Measurements from ENCODE around the gene C22orf15. TPM values are rescaled to one million over a fixed set of nuclear protein-coding genes. Genes with fewer than 3 reads are reported as not detected.

Gene C22orf15
- total RNA-seq, 8 experiments from 2014 or later: 0.15 to 5.1 (median 1.6) TPM

DNA sequence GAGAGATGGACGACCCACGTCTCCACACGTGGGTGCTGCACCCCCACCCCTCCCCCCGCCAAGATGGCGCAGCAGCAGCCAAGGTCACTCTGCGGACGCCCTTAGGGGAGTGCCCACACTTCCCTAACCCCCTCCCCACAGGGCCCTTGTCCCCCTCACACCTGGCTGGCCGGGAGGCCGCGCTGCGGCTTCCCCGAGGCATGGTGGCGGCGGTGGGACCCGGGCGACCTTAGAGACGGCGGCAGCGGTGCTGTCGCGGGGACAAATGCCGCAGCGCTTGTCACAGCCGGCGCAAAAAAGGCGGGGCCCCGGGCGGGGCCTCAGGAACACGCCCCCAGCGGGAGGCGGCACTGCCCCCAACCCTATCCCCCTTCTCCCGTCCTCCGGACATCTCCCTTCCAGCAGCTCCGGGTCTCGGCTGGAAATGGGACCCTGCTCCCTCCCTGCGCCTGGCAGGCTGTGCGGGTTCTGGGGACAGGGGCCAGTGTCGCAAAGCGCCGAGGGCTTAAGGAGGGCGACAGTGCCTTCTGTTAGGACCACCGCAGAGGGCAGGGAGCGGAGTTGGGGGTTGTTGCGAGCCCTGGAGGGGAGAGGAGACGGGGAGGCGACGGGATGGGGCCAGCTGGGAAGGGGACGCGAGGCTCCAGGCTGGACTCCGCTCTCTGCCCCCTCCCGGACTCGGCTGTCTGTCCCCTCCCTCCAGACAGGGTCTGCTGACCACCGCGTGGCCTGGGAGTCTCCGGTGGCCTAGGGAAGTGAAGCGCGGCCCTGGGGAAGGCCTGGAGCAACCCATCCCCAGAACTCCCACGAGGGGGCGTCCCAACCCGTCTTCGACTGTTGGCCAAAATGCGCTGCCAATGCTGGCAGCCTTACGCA, 5.1 kb downstream of the C22orf15 start, which contains the start of gene CHCHD10:
TSS of gene CHCHD10 (minus strand) at position 300 of the 876 bp plus-strand sequence. CDS start at position 202, 98 bp downstream.
- Histone ChIP-seq H3K27ac (peak within 1 kb of the TSS; percentile 75 to 86), H3K4me3 (peak within 1 kb of the TSS; percentile 49 to 82 (median 59)), H3K4me1 (replicated peaks in 1 of 2) (peaks cover 38 to 62% of the 10 kb centered on the region in 2 donors)
- in situ Hi-C loops (cut with MboI; ENCODE audit: low pct_unique_long_range_greater_than_20kb in 2 of 9, low sequenced_read_pairs in 9 of 9, unreplicated experiment in 9 of 9): no loop called here
- peak; percentile 59 to 88 (median 82) for ATAC-seq (replicated peaks in 6 of 8)
- 7% methylated on average over 3 of the region's 63 CpGs; no CpG with 5 or more reads in 9 of the 10 experiments for WGBS, 10 experiments

DNA sequence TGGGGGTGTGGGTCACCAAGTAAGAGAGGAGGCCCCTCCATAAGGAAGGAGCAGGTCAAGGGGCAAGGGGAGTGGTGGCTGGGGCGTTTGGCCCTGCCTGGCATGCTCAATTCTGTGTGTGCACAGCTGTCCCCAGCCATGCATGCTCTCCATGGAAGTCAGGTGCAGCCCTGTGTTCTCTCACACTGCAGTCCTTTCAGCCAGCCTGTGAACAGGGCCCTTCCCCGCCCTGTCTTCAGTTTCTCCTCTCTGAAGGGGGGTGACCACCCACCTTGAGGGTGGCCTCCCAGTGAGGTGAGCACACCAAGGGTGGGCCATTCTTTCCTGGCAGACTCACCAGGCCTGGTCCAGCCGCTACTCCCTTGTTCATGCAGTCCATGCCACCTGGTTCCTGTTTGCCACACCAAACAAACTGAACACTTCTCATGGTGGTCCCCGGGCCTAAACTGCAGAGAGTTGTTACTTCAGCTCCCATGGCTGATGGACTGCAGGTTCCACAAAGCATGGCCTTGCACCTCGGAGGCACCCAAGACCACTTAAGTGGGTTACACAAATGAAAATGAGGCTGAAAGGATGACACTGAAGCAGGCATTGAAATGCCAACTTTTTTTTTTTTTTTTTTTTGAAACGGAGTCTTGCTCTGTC, 6.7 kb downstream of the C22orf15 start:
- no peak for ATAC-seq (replicated peaks in 6 of 8)
- Histone ChIP-seq H3K4me1 (replicated peaks in 1 of 2) (peaks cover 30 to 54% of the 10 kb centered on the region in 2 donors), H3K27ac (peak overlapping the region in 1 of 2 donors; percentile 86), H3K4me3 (no peak overlapping the region)
- WGBS, 10 experiments: 20 to 100% (median 60%) methylated on average over 1 to 3 of the region's 6 CpGs; no CpG with 5 or more reads in 1 of the 10 experiments
- in situ Hi-C loops (cut with MboI; ENCODE audit: low pct_unique_long_range_greater_than_20kb in 2 of 9, low sequenced_read_pairs in 9 of 9, unreplicated experiment in 9 of 9): no loop called here

DNA sequence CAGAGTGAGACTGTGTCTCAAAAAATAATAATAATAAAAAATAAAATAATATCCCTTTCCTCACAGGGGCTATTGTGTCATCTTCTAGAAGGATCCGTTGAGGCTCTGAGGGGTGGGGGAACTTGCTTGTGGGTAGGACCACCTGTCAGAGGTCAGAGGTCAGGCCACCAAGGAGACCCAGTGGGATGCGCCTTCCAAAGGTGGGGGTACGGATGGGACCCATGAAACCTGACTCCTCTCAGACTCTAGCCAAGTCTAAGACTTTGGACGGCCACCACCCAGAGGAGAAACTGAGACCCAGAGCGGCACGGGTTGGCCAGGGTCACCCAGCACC, 9.5 kb downstream of the C22orf15 start:
- Histone ChIP-seq H3K4me3 (peak overlapping the region; percentile 17 to 31 (median 28)), H3K27ac (no peak overlapping the region), H3K4me1 (replicated peaks in 1 of 2) (peaks cover 13 to 31% of the 10 kb centered on the region in 2 donors)
- 20 to 51% (median 29%) methylated on average over 1 to 5 of the region's 6 CpGs; no CpG with 5 or more reads in 3 of the 10 experiments for WGBS, 10 experiments
- ATAC-seq (replicated peaks in 6 of 8): no peak
- in situ Hi-C loops (cut with MboI; ENCODE audit: low pct_unique_long_range_greater_than_20kb in 2 of 9, low sequenced_read_pairs in 9 of 9, unreplicated experiment in 9 of 9): no loop called here

DNA sequence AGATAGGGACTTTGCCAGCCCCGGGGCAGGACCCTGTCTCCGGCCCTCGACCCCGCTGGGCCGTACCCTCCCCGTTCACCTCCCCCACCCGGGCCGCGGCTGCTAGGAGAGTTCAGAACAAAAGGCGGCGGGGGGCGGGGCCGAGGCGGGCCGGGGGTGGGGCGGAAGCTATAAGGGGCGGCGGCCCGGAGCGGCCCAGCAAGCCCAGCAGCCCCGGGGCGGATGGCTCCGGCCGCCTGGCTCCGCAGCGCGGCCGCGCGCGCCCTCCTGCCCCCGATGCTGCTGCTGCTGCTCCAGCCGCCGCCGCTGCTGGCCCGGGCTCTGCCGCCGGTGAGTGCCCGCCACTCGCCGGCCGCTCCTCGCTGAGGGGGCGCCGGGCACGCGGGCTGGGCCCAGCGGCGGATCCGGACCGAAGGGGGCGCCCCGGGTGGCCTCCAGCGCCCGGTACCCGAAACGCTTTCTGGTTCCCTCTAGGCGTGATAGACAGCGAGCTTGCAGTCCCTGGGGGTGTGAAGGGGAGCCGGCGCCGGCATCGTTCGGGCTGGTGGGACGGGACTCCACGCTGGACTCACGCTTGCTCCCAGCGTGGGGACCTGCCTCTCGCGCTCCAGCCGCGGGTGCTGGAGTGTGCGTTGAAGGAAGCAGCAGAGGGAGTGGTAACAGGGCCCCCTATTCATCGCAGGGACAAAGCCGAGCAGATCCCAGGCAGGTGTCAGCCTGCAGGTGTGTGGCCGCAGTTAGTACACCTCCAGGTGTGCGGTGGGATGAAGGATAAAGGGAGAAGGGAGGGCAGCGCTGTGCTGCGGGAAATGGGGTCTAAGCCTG, 10.1 kb downstream of the C22orf15 start, which contains the start of gene MMP11:
TSS of gene MMP11 (plus strand) at position 201 of the 825 bp plus-strand sequence. CDS start at position 223, 22 bp downstream.
- Histone ChIP-seq H3K4me3 (peak within 1 kb of the TSS; percentile 17 to 31 (median 28)), H3K27ac (no peak within 1 kb of the TSS), H3K4me1 (replicated peaks in 1 of 2) (peaks cover 13 to 31% of the 10 kb centered on the region in 2 donors)
- 6 to 31% (median 19%) methylated on average over 2 to 19 of the region's 79 CpGs; no CpG with 5 or more reads in 5 of the 10 experiments for WGBS, 10 experiments
- in situ Hi-C loops (cut with MboI; ENCODE audit: low pct_unique_long_range_greater_than_20kb in 2 of 9, low sequenced_read_pairs in 9 of 9, unreplicated experiment in 9 of 9): no loop called here
- ATAC-seq (replicated peaks in 6 of 8): peak in 7 of 8 experiments; percentile 1 to 49 (median 13)

DNA sequence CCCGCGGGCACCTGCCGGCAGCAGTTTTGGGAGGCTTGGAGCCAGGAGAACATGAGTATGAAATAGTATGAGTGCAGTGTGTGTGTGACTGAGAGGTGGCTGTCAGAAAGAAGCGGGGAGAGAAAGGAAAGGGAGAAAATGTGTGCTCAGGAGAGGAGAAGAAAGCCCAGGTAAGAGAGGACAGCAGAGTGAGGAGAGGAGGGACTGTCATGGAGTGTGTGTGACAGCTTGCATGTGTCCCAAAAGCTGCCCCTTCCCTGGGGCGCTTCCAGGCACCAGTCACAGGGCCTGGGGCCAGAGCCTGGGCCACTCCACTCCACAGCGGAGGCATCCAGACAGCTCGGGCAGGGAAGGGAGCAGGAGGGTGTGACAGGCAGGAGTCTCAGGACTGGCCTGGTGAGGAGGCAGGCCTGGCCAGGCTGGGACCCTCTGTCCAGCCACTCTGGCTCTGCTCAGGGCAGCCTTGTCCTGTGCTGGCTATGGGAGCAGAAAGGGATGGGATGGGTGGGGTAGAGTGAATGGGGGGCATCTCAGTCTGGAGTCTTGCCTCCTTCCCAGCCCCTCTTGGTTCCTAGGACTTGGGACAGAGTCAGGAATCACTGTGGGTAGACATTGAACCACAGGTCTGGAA, 10.8 kb downstream of the C22orf15 start:
- Histone ChIP-seq H3K4me3 (peak overlapping the region in 2 of 5 donors; percentile 28 to 31), H3K4me1 (replicated peaks in 1 of 2) (peaks cover 11 to 29% of the 10 kb centered on the region in 2 donors), H3K27ac (no peak overlapping the region)
- 20 to 88% (median 72%) methylated on average over 1 to 7 of the region's 7 CpGs; no CpG with 5 or more reads in 2 of the 10 experiments for WGBS, 10 experiments
- in situ Hi-C loops (cut with MboI; ENCODE audit: low pct_unique_long_range_greater_than_20kb in 2 of 9, low sequenced_read_pairs in 9 of 9, unreplicated experiment in 9 of 9): no loop called here
- ATAC-seq (replicated peaks in 6 of 8): peak in 5 of 8 experiments; percentile 3 to 26 (median 23)

DNA sequence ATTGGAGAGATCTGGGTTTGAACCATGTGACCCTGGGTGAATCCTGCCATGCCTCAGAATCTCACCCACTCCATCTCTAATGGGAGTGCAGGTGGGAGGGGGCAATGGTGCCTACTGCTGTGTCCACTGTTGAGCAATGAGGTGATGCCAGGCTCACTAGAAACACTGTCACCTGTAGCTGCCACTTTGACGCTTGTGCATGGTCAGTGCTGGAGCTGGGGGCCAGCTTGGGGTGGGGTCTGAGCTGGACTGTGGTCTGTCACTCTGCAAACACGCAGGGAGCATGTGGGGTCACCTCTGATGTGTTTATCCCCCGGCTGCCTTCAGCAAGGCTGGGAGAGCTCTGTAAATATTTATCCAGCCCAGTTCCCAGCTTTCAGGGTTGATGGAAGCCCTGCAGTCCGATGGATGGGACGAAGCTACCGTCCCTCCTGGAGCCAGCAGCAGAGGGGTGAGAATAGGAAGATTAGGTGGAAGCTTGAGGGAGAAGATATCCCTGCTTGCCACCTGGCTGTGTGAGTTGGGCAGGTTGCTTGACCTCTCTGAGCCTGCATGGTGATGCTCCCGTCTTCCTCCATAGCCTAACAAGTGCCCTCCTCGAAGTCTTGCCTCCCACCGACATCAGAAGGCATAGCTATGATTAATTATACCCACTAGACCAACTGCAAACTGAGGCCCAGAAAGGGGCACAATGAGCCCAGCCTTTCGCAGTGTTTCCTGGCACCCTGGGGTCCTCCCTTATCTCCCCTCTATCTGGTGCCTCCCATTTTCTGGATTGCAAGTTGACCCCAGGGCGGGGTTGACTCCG, 11.5 kb downstream of the C22orf15 start:
- ATAC-seq (replicated peaks in 6 of 8): peak in 2 of 8 experiments; percentile 17 to 49
- no peak overlapping the region for H3K27ac ChIP-seq
- peaks cover 5 to 22% of the 10 kb centered on the region in 2 donors for H3K4me1 ChIP-seq (replicated peaks in 1 of 2)
- H3K4me3 ChIP-seq: no peak overlapping the region
- WGBS, 10 experiments: 40 to 88% (median 73%) methylated on average over 1 to 9 of the region's 12 CpGs; no CpG with 5 or more reads in 2 of the 10 experiments
- in situ Hi-C loops (cut with MboI; ENCODE audit: low pct_unique_long_range_greater_than_20kb in 2 of 9, low sequenced_read_pairs in 9 of 9, unreplicated experiment in 9 of 9): no loop called here

DNA sequence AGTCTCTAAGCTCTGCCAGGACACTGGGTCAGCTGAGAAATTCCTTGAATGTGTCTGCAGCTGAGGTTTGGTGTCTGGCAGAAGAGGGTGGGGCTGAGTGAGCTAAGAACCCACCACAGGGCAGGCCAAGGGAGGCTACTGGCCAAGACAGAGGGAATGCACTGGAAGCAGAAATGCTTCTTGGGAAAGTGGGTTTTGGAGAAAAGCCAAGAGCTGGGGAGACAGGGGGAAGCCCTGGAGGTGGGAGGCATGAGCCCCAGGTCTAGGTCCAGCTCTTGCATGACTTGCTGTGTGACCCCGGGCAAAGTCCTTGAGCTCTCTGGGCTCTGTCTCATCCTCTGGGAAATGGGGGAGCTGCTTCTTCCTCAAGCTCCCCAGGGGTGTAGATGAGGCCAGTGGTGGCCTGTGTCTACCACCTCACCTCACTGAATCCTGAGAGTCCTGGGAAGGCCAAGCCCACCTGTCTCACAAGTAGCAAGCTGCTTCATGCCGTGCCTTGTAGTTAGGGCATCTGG, 12.2 kb downstream of the C22orf15 start:
- in situ Hi-C loops (cut with MboI; ENCODE audit: low pct_unique_long_range_greater_than_20kb in 2 of 9, low sequenced_read_pairs in 9 of 9, unreplicated experiment in 9 of 9): no loop called here
- no peak overlapping the region for H3K4me3 ChIP-seq
- peaks cover 5 to 18% of the 10 kb centered on the region in 2 donors for H3K4me1 ChIP-seq (replicated peaks in 1 of 2)
- no peak overlapping the region for H3K27ac ChIP-seq
- 40 to 100% (median 67%) methylated on average over 1 to 2 of the region's 2 CpGs; no CpG with 5 or more reads in 5 of the 10 experiments for WGBS, 10 experiments
- ATAC-seq (replicated peaks in 6 of 8): peak in 4 of 8 experiments; percentile 5 to 57 (median 46)

DNA sequence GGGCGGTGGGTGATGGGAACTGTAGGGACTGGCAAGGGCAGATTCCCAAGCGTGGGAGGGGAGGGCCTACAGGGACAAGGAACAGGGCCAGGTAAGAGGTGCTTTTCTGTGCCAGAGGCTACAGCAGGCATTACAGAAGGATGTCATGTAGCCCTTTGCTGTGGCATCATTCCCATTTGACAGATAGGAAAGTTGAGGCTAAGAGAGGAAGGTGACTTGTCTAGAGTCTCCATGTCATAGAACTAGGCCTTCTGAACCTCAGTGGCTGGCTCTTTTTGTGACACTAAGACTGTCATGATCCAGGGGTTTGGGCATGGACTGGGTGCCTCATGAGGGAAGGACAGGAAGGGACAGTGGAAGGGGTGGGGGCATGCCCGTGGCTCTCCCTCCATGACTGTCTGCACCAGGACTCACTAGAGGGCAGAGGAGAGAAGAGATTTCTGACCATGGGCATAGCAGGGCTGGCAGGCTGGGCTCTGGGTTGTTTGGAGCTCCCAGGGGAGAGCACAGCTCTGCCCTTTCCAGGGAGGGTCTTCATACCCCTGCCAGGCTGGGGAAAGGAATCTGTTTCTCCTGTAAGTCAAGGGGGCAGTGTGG, 13.1 kb downstream of the C22orf15 start:
- in situ Hi-C loops (cut with MboI; ENCODE audit: low pct_unique_long_range_greater_than_20kb in 2 of 9, low sequenced_read_pairs in 9 of 9, unreplicated experiment in 9 of 9): no loop called here
- no peak for ATAC-seq (replicated peaks in 6 of 8)

DNA sequence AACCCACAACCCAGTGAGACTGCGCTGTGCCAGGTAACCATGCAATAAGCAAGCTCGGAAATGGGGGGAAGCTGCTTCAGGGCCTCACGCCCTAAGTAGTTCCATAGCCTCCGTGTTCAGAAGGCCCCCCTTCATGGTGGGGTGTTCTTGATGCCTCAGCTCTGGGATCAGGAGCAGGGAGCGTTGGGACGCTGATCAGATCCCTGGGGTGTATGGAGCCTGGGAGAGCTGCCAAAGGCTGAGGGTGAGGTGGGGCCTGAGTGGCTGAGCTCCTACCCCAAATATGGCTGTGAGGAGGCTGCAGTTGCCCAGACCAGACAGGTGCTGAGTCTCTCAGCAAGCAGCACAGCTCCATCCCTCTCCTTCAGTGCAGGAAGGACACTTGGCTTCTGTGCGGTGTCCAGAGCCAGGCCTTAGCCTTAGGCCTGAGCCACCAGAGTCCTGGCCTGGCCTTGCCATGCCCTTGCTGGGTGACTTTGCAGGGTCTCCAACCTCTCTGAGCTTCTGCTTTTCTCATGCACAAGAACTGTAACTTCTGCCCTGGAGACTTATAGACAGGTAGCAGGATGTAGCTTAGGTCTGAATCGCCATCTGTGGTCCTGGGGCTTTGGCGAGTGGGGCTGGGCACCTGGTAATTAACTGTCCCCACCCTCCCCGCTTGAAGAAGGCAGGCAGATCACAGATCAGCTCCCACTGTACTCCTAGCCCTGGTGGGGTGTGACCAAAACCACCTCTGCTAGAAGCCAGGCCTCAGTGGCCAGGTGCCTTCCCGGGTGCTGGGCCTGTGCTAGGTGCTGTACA, 15.2 kb downstream of the C22orf15 start:
- Histone ChIP-seq H3K4me1 (replicated peaks in 1 of 2) (peaks cover 4 to 17% of the 10 kb centered on the region in 2 donors), H3K4me3 (no peak overlapping the region), H3K27ac (no peak overlapping the region)
- no peak for ATAC-seq (replicated peaks in 6 of 8)
- 80 to 94% (median 89%) methylated on average over 2 to 6 of the region's 11 CpGs; no CpG with 5 or more reads in 4 of the 10 experiments for WGBS, 10 experiments
- in situ Hi-C loops (cut with MboI; ENCODE audit: low pct_unique_long_range_greater_than_20kb in 2 of 9, low sequenced_read_pairs in 9 of 9, unreplicated experiment in 9 of 9): no loop called here

More for the DNA sequence above, 13.1 kb downstream of the C22orf15 start:
- no peak overlapping the region for H3K4me3 ChIP-seq
- no peak overlapping the region for H3K27ac ChIP-seq
- peaks cover 5 to 19% of the 10 kb centered on the region in 2 donors for H3K4me1 ChIP-seq (replicated peaks in 1 of 2)
- WGBS, 10 experiments: 17 to 100% (median 60%) methylated on average over 1 to 2 of the region's 3 CpGs; no CpG with 5 or more reads in 4 of the 10 experiments

DNA sequence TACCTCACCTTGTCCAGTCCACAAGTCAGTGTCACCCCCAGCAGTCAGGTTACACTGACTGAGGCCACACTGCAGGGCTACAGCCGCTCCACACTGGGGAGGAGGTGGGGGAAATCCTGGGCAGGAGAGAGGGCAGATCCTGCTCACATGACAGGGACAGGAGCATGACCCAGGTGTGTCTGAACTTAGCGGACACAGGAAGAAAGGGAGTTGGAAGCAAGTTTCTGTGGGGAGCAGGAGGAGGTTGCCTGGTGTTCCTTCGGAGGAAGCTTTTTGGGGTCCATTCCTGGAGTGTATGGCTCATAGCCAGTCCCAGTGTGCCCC, 15.7 kb downstream of the C22orf15 start:
- in situ Hi-C loops (cut with MboI; ENCODE audit: low pct_unique_long_range_greater_than_20kb in 2 of 9, low sequenced_read_pairs in 9 of 9, unreplicated experiment in 9 of 9): no loop called here
- Histone ChIP-seq H3K4me3 (no peak overlapping the region), H3K27ac (no peak overlapping the region), H3K4me1 (replicated peaks in 1 of 2) (peaks cover 4 to 12% of the 10 kb centered on the region in 2 donors)
- WGBS, 10 experiments: 80 to 100% (median 92%) methylated on average over 1 to 2 of the region's 3 CpGs; no CpG with 5 or more reads in 7 of the 10 experiments
- ATAC-seq (replicated peaks in 6 of 8): no peak
